ENCODE data around the gene LRTM2. TPM values are rescaled to one million over a fixed set of nuclear protein-coding genes. Genes with fewer than 3 reads are reported as not detected.

The LRTM2 gene
- total and polyA plus RNA-seq, 2 of the 4 experiments (the other 2 are of a cell fraction), result not detected

GRCh38 chr12:1808798-1809480, 11.4 kb upstream of the LRTM2 start:
- Histone ChIP-seq H4K5ac (ENCODE audit: low read depth, low read length) (no peak overlapping the region), H2AFZ (replicated peaks; ENCODE audit: low read length, poor library complexity) (no peak overlapping the region), H2AK5ac (ENCODE audit: low read depth, low read length) (no peak overlapping the region), H3K56ac (ENCODE audit: extremely low read depth, insufficient read depth, low read length) (no peak overlapping the region), H3K27ac (ENCODE audit: insufficient read depth, low read length) (no peak overlapping the region), H3K36me3 (ENCODE audit: control insufficient read depth, insufficient read depth, low read length) (no peaks in the 10 kb centered on the region), H3K27me3 (ENCODE audit: control insufficient read depth, insufficient read depth, low read length) (peaks cover 2% of the 10 kb centered on the region; the same call in 1 of the 2 replicates), H3K14ac (replicated peaks; ENCODE audit: low read depth, low read length) (no peak overlapping the region), H3K4me3 (ENCODE audit: insufficient read depth, low read depth, low read length) (no peak overlapping the region), H4K91ac (ENCODE audit: insufficient read depth, low read depth, low read length) (no peak overlapping the region), H3K4me1 (ENCODE audit: control insufficient read depth, insufficient read depth, low read length) (no peaks in the 10 kb centered on the region; the same call in 1 of the 2 replicates), H2BK20ac (ENCODE audit: low read depth, low read length) (no peak overlapping the region), H2BK15ac (ENCODE audit: low read depth, low read length) (no peak overlapping the region), H3K23ac (ENCODE audit: low read depth, low read length) (no peak overlapping the region), H3K4ac (ENCODE audit: low read depth, low read length) (no peak overlapping the region), H3K9me3 (ENCODE audit: control insufficient read depth, insufficient read depth, low read length) (no peaks in the 10 kb centered on the region), H4K8ac (ENCODE audit: low read depth in 2 of 2, low read length in 2 of 2) (no peak overlapping the region), H4K20me1 (ENCODE audit: insufficient read depth, low read length) (no peaks in the 10 kb centered on the region), H3K9me1 (ENCODE audit: insufficient read depth, low read length) (peaks cover 7% of the 10 kb centered on the region; the same call in 1 of the 2 replicates), H2AK9ac (replicated peaks; ENCODE audit: low read depth, low read length, poor library complexity) (no peak overlapping the region), H3K9ac (ENCODE audit: low read depth, low read length) (no peak overlapping the region), H3K79me1 (ENCODE audit: low read depth in 1 of 2, low read length in 2 of 2) (no peaks in the 10 kb centered on the region), H3K4me2 (ENCODE audit: low read depth, low read length) (no peak overlapping the region), H2BK120ac (ENCODE audit: low read depth, low read length) (no peak overlapping the region), H2BK5ac (ENCODE audit: low read depth, low read length, poor library complexity, severe bottlenecking) (no peak overlapping the region), H3K18ac (ENCODE audit: low read depth, low read length) (no peak overlapping the region)
- POLR2A ChIA-PET (ENCODE audit: unreplicated experiment), result no interaction called here
- no TSS peak for BruUV-seq (replicated peaks)
- 80% methylated on average over 1 of the region's 22 CpGs; no CpG with 5 or more reads in 1 of the 2 experiments for WGBS, 2 experiments (ENCODE audit: extremely low coverage in 2 of 2, insufficient read length in 1 of 2)
- no peak for ATAC-seq (ENCODE audit: low read depth)
- CTCF ChIA-PET, result no interaction called here
- dilution Hi-C loops (cut with HindIII; ENCODE audit: low sequenced_read_pairs, unreplicated experiment) (no loop called here), in situ Hi-C loops (cut with MboI; ENCODE audit: low sequenced_read_pairs) (loop anchor here (10.0 to 25.0 kb wide), 3 partner anchors 216 to 776 kb away; no protein-coding TSS in a partner anchor), intact Hi-C loops (cut with micrococcal nuclease) (no loop called here)
- TF ChIP-seq MAFK (IDR thresholded peaks at IDR 0.05; ENCODE audit: low read depth, low read length) (no peak), ELK1 (IDR thresholded peaks at IDR 0.05; ENCODE audit: borderline replicate concordance, low read depth, low read length) (no peak), SMC3 (IDR thresholded peaks at IDR 0.05; ENCODE audit: low read depth, low read length) (no peak)
- DNase-seq, result no peak

Data from IMR-90 (cell line).